Measurements from ENCODE around the gene TSPYL1.

TSPYL1 gene

GRCh38 chr6:116267836-116268588 is 11.7 kb downstream of the TSPYL1 start:
- Histone ChIP-seq H4K20me1 (peaks cover 8% of the 10 kb centered on the region), H3K27ac (no peak overlapping the region), H3K9ac (no peak overlapping the region), H3K4me1 (peaks cover 10% of the 10 kb centered on the region), H3K9me3 (peaks cover 24% of the 10 kb centered on the region), H3K4me3 (no peak overlapping the region), H3K36me3 (peaks cover 32% of the 10 kb centered on the region), H3K27me3 (no peaks in the 10 kb centered on the region), H3K4me2 (peak overlapping the region; percentile 22; the same call in 1 of the 2 replicates)
- no peak for TF ChIP-seq Cebpa-rat (IDR thresholded peaks at IDR 0.05)

DNA sequence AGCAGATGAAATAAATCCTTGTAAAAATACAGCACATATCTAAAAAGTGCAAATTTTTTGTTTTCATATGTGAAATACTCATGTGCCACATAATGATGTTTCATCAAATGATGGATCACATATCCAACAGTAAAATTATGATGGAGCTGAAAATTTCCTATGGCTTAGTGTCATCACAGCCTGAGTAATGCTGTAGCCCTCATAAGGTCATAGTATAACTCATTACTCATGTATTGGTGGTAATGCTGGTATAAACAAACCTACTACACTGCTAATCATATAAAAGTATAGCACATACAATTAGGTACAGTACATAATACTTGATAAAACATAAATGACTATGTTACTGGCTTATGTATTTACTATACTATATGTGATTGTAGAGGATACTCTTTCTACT is 12.9 kb downstream of the TSPYL1 start:
- TF ChIP-seq Cebpa-rat (IDR thresholded peaks at IDR 0.05) = no peak
- no peak overlapping the region for H3K4me3 ChIP-seq
- H4K20me1 ChIP-seq = no peaks in the 10 kb centered on the region; the same call in 1 of the 2 replicates
- no peak overlapping the region for H3K9ac ChIP-seq
- H3K27ac ChIP-seq = no peak overlapping the region
- H3K27me3 ChIP-seq = no peaks in the 10 kb centered on the region
- H3K4me2 ChIP-seq = no peak overlapping the region
- H3K36me3 ChIP-seq = peaks cover 34% of the 10 kb centered on the region
- peaks cover 31% of the 10 kb centered on the region for H3K9me3 ChIP-seq
- H3K4me1 ChIP-seq = peaks cover 10% of the 10 kb centered on the region

GRCh38 chr6:116265041-116265829 is 14.5 kb downstream of the TSPYL1 start:
- peaks cover 38% of the 10 kb centered on the region for H3K9me3 ChIP-seq
- H3K36me3 ChIP-seq = peaks cover 44% of the 10 kb centered on the region
- no peak overlapping the region for H3K4me3 ChIP-seq
- H3K9ac ChIP-seq = no peak overlapping the region
- H3K4me2 ChIP-seq = no peak overlapping the region
- peaks cover 10% of the 10 kb centered on the region for H3K4me1 ChIP-seq
- no peaks in the 10 kb centered on the region for H4K20me1 ChIP-seq
- H3K27ac ChIP-seq = no peak overlapping the region
- no peak for TF ChIP-seq Cebpa-rat (IDR thresholded peaks at IDR 0.05)
- H3K27me3 ChIP-seq = no peaks in the 10 kb centered on the region

- Histone ChIP-seq H4K20me1 (no peaks in the 10 kb centered on the region), H3K4me2 (no peak overlapping the region), H3K36me3 (peaks cover 62% of the 10 kb centered on the region), H3K27me3 (no peaks in the 10 kb centered on the region), H3K9ac (no peak overlapping the region), H3K4me3 (no peak overlapping the region), H3K9me3 (peaks cover 38% of the 10 kb centered on the region), H3K27ac (no peak overlapping the region), H3K4me1 (peaks cover 9% of the 10 kb centered on the region)
- TF ChIP-seq Cebpa-rat (IDR thresholded peaks at IDR 0.05) = no peak
Measured at GRCh38 chr6:116263353-116263752, 16.4 kb downstream of the TSPYL1 start.

DNA sequence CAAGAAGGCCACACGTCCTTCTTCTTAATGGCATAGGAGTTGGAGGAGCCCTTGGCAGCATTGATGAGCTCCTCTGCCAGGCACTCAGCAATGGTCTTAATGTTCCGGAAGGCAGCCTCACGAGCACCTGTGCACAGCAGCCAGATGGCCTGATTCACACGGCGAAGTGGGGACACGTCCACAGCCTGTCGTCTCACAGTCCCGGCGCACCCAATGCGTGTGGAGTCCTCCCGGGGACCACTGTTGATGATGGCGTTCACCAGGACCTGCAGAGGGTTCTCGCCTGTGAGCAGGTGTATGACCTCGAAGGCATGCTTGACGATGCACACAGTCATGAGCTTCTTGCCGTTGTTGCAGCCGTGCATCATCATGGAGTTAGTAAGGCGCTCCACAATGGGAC is 21.2 kb downstream of the TSPYL1 start:
- H3K4me1 ChIP-seq = peaks cover 17% of the 10 kb centered on the region
- no peak overlapping the region for H3K4me3 ChIP-seq
- H3K27me3 ChIP-seq = no peaks in the 10 kb centered on the region
- H3K9ac ChIP-seq = no peak overlapping the region
- H3K27ac ChIP-seq = no peak overlapping the region
- no peak overlapping the region for H3K4me2 ChIP-seq
- H3K36me3 ChIP-seq = peaks cover 36% of the 10 kb centered on the region
- no peak for TF ChIP-seq Cebpa-rat (IDR thresholded peaks at IDR 0.05)
- no peaks in the 10 kb centered on the region for H4K20me1 ChIP-seq
- peaks cover 19% of the 10 kb centered on the region for H3K9me3 ChIP-seq

DNA sequence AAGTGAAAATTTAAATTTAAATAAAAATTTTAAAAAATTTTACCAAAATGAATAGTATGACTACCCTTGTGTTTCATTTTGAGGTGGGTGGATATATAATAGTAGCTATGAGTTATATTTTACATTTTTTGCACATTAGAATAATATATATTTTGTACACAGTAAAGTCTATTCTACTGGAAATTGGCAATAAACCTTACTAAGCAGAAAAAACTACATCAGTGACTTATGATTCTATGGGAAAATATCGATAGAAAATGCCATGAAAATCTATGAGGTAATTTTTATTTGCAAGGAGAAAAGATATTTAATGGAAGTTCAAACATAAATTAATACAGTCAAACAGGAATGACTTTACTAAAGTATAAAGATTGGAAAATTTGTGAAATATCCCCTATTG is 23.0 kb downstream of the TSPYL1 start:
- H3K9me3 ChIP-seq = peaks cover 7% of the 10 kb centered on the region; the same call in 1 of the 2 replicates
- no peak for TF ChIP-seq Cebpa-rat (IDR thresholded peaks at IDR 0.05)
- no peak overlapping the region for H3K9ac ChIP-seq
- H3K36me3 ChIP-seq = peaks cover 36% of the 10 kb centered on the region
- H3K4me2 ChIP-seq = no peak overlapping the region
- no peaks in the 10 kb centered on the region for H4K20me1 ChIP-seq
- H3K4me1 ChIP-seq = peaks cover 33% of the 10 kb centered on the region
- no peak overlapping the region for H3K27ac ChIP-seq
- no peak overlapping the region for H3K4me3 ChIP-seq
- H3K27me3 ChIP-seq = no peaks in the 10 kb centered on the region

DNA sequence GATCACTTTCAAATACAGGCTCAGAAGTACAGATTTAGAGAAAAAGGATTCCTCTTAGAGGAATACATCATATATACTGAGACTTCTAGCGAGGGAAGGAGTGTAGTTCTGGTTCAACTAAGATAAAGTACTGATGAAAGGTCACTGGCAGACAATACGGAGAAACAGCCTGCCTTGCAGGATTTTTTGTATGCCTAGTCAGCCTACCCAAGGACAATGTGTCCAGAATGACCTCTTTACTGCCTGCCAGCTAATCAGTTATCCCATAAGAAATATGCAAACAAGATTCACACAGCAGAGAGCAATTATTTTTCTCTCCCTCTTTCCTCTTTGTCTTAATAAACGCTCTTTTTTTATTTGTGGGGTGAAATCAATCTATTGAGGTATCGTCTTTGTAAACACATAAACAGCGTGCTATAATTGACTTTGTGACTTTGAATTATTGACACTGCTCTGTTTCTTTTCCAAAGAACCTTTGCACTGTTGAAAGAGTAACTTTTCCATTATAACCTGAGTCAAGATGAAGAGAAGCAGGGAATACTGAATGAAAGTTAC is 24.4 kb downstream of the TSPYL1 start:
- peaks cover 47% of the 10 kb centered on the region for H3K4me1 ChIP-seq

GRCh38 chr6:116254297-116255056 is 25.3 kb downstream of the TSPYL1 start:
- H3K9me3 ChIP-seq = no peaks in the 10 kb centered on the region
- peak overlapping the region; percentile 97 for H3K4me2 ChIP-seq
- TF ChIP-seq Cebpa-rat (IDR thresholded peaks at IDR 0.05) = no peak
- no peaks in the 10 kb centered on the region for H3K27me3 ChIP-seq
- peaks cover 56% of the 10 kb centered on the region for H3K4me1 ChIP-seq
- peak overlapping the region; percentile 88 for H3K9ac ChIP-seq
- peaks cover 13% of the 10 kb centered on the region for H4K20me1 ChIP-seq
- H3K4me3 ChIP-seq = peak overlapping the region; percentile 89
- H3K27ac ChIP-seq = peak overlapping the region; percentile 91
- peaks cover 20% of the 10 kb centered on the region for H3K36me3 ChIP-seq

More for the DNA sequence above, 24.4 kb downstream of the TSPYL1 start:
- TF ChIP-seq Cebpa-rat (IDR thresholded peaks at IDR 0.05) = no peak
- H3K9ac ChIP-seq = peak overlapping the region; percentile 88
- peaks cover 26% of the 10 kb centered on the region for H3K36me3 ChIP-seq
- H4K20me1 ChIP-seq = peaks cover 6% of the 10 kb centered on the region
- no peaks in the 10 kb centered on the region for H3K27me3 ChIP-seq
- H3K4me2 ChIP-seq = peak overlapping the region; percentile 97
- peak overlapping the region; percentile 89 for H3K4me3 ChIP-seq
- no peaks in the 10 kb centered on the region for H3K9me3 ChIP-seq
- H3K27ac ChIP-seq = peak overlapping the region; percentile 91

DNA sequence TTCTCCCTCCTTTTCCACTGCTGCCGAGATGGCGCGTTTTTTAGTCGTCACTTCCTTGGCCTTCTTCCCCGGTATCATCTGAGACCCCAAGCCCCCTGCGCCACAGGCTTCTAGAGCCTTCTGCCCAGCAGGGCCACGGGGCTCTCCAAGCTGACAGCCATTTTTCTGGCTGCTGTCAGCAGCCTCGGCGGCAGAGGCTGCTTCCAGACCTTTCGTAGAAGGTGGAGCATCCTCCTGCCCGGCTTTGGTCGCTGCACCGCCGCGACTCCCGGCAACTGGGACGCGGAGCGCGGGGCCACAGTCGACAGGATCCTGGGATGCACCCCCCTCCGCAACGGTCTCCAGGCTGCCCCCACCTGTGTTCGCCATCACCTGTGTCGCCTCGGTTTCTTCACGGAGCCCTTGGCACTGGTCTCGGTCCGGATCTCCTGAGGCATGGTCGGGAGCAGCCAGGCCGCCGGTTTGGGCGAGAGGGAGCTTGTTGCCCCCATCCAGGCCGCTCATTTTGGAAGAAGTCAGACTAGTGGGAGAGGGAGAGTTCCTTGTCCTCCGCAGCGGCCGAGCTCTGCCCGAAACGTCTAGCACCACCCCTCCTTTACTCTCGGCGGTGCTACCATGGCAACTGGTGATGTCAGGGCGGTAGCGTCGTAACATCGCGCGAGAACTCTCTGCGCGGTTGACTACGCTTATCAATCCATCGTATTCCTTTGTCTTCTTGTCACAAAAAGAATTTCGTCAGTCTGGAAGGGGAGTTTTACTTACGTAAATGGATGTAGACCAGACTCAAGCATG is 26.0 kb downstream of the TSPYL1 start, which contains the start of gene TSPYL4:
Gene TSPYL4, minus strand, starts transcription at position 571 of the 792 bp plus-strand sequence. Its CDS starts 67 bp downstream, at position 504.
- Histone ChIP-seq H3K9ac (peak within 1 kb of the TSS; percentile 88), H3K4me1 (peaks cover 59% of the 10 kb centered on the region), H3K27me3 (no peaks in the 10 kb centered on the region), H3K27ac (peak within 1 kb of the TSS; percentile 91), H3K36me3 (peaks cover 12% of the 10 kb centered on the region), H4K20me1 (peaks cover 18% of the 10 kb centered on the region), H3K4me2 (peak within 1 kb of the TSS; percentile 97), H3K4me3 (peak within 1 kb of the TSS; percentile 89), H3K9me3 (no peaks in the 10 kb centered on the region)
- TF ChIP-seq Cebpa-rat (IDR thresholded peaks at IDR 0.05) = no peak
